Measurements from ENCODE around the gene PRR14. TPM values are rescaled to one million over a fixed set of nuclear protein-coding genes. Genes with fewer than 3 reads are reported as not detected.

The PRR14 gene
- total and polyA plus RNA-seq, 2 of the 4 experiments (the other 2 are of a cell fraction), result 1.4 to 11.9 TPM

DNA sequence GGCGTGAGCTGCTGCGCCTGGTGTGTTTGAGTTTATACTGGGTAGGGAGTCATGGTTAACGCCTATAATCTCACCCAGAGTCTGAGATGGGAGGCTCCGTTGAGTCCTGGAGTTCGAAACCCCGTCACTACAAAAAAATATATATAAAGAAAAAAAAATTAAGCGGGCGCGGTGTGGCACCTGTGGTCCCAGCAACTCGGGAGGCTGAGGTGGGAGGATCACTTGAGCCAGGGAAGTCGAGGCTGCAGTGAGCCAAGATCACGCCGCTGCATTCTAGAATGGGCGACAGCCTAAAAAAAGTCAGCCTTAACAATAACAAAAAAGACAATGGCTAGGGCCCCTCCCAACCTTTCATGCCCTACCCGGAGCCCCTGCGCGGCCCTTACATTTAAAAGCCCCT lies 17.2 kb upstream of the PRR14 start:
- Histone ChIP-seq H3K18ac (ENCODE audit: low read depth, low read length) (no peak overlapping the region), H3K9me3 (ENCODE audit: control insufficient read depth, insufficient read depth, low read length) (no peaks in the 10 kb centered on the region), H3K79me1 (ENCODE audit: low read depth in 1 of 2, low read length in 2 of 2) (peaks cover 8 to 19% of the 10 kb centered on the region in 2 experiments; a peak in 3 of 4 replicates), H4K91ac (ENCODE audit: insufficient read depth, low read depth, low read length) (0 out of 2 replicates have a peak overlapping the region, but pooled peaks have one; percentile 54), H3K9me1 (ENCODE audit: insufficient read depth, low read length) (no peaks in the 10 kb centered on the region; the same call in 1 of the 2 replicates), H2AK5ac (ENCODE audit: low read depth, low read length) (peak overlapping the region; percentile 73; the same call in 1 of the 2 replicates), H3K9ac (ENCODE audit: low read depth, low read length) (peak overlapping the region; percentile 2; the same call in 1 of the 2 replicates), H4K5ac (ENCODE audit: low read depth, low read length) (peak overlapping the region; percentile 42), H3K4me1 (ENCODE audit: control insufficient read depth, insufficient read depth, low read length) (no peaks in the 10 kb centered on the region), H2AFZ (replicated peaks; ENCODE audit: low read length, poor library complexity) (peak overlapping the region; percentile 90), H3K27ac (ENCODE audit: insufficient read depth, low read length) (peak overlapping the region; percentile 3), H3K36me3 (ENCODE audit: control insufficient read depth, insufficient read depth, low read length) (no peaks in the 10 kb centered on the region), H4K8ac (ENCODE audit: low read depth in 2 of 2, low read length in 2 of 2) (peak overlapping the region; percentile 50 to 91), H2BK15ac (ENCODE audit: low read depth, low read length) (no peak overlapping the region; the same call in 2 of the 3 replicates), H3K4ac (ENCODE audit: low read depth, low read length) (peak overlapping the region; percentile 78), H2BK20ac (ENCODE audit: low read depth, low read length) (no peak overlapping the region), H2BK120ac (ENCODE audit: low read depth, low read length) (no peak overlapping the region), H2AK9ac (replicated peaks; ENCODE audit: low read depth, low read length, poor library complexity) (peak overlapping the region; percentile 85), H3K4me2 (ENCODE audit: low read depth, low read length) (peak overlapping the region; percentile 41), H3K56ac (ENCODE audit: extremely low read depth, insufficient read depth, low read length) (peak overlapping the region; percentile 14; the same call in 1 of the 2 replicates), H4K20me1 (ENCODE audit: insufficient read depth, low read length) (no peaks in the 10 kb centered on the region), H2BK5ac (ENCODE audit: low read depth, low read length, poor library complexity, severe bottlenecking) (peak overlapping the region; percentile 63), H3K14ac (replicated peaks; ENCODE audit: low read depth, low read length) (peak overlapping the region; percentile 75), H3K23ac (ENCODE audit: low read depth, low read length) (no peak overlapping the region), H3K4me3 (ENCODE audit: insufficient read depth, low read depth, low read length) (peak overlapping the region; percentile 88), H3K27me3 (ENCODE audit: control insufficient read depth, insufficient read depth, low read length) (no peaks in the 10 kb centered on the region)
- ChIA-PET CTCF (interaction anchor here (1.0 kb wide), 1 partner anchor 17 kb away, joined by 3 read pairs; the partner anchor contains the start of gene PRR14), POLR2A (ENCODE audit: unreplicated experiment) (no interaction called here)
- BruUV-seq (replicated peaks), result no TSS peak
- dilution Hi-C loops (cut with HindIII; ENCODE audit: low sequenced_read_pairs, unreplicated experiment), result no loop called here
- DNase-seq, result no peak
- TF ChIP-seq CEBPB (IDR thresholded peaks at IDR 0.05; ENCODE audit: low read depth, low read length) (no peak), CHD1 (IDR thresholded peaks at IDR 0.05; ENCODE audit: low read depth, low read length) (no peak), POLR2A (IDR thresholded peaks at IDR 0.05; ENCODE audit: low read depth, low read length) (no peak), RCOR1 (IDR thresholded peaks at IDR 0.05; ENCODE audit: insufficient replicate concordance, low read length) (no peak), NFE2L2 (IDR thresholded peaks at IDR 0.05; ENCODE audit: low read depth, low read length) (no peak), RFX5 (IDR thresholded peaks at IDR 0.05; ENCODE audit: low read depth, low read length) (no peak), SMC3 (IDR thresholded peaks at IDR 0.05; ENCODE audit: low read depth, low read length) (no peak), RAD21 (IDR thresholded peaks at IDR 0.05; ENCODE audit: low read length) (no peak), FOS (IDR thresholded peaks at IDR 0.05; ENCODE audit: low read depth, low read length) (no peak), MAZ (IDR thresholded peaks at IDR 0.05; ENCODE audit: borderline replicate concordance, low read depth, low read length) (no peak), MAFK (IDR thresholded peaks at IDR 0.05; ENCODE audit: low read depth, low read length) (no peak), MXI1 (IDR thresholded peaks at IDR 0.05; ENCODE audit: borderline replicate concordance, low read depth, low read length) (no peak), BHLHE40 (IDR thresholded peaks at IDR 0.05; ENCODE audit: low read depth, low read length) (no peak)
- TF ChIP-seq, protein P1, sequence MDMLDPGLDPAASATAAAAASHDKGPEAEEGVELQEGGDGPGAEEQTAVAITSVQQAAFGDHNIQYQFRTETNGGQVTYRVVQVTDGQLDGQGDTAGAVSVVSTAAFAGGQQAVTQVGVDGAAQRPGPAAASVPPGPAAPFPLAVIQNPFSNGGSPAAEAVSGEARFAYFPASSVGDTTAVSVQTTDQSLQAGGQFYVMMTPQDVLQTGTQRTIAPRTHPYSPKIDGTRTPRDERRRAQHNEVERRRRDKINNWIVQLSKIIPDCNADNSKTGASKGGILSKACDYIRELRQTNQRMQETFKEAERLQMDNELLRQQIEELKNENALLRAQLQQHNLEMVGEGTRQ (IDR thresholded peaks at IDR 0.05; ENCODE audit: low read depth, low read length), result no peak
- TF ChIP-seq, protein P2, sequence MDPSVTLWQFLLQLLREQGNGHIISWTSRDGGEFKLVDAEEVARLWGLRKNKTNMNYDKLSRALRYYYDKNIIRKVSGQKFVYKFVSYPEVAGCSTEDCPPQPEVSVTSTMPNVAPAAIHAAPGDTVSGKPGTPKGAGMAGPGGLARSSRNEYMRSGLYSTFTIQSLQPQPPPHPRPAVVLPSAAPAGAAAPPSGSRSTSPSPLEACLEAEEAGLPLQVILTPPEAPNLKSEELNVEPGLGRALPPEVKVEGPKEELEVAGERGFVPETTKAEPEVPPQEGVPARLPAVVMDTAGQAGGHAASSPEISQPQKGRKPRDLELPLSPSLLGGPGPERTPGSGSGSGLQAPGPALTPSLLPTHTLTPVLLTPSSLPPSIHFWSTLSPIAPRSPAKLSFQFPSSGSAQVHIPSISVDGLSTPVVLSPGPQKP (IDR thresholded peaks at IDR 0.05; ENCODE audit: borderline replicate concordance, low read depth, low read length), result no peak
- TF ChIP-seq, protein P3, sequence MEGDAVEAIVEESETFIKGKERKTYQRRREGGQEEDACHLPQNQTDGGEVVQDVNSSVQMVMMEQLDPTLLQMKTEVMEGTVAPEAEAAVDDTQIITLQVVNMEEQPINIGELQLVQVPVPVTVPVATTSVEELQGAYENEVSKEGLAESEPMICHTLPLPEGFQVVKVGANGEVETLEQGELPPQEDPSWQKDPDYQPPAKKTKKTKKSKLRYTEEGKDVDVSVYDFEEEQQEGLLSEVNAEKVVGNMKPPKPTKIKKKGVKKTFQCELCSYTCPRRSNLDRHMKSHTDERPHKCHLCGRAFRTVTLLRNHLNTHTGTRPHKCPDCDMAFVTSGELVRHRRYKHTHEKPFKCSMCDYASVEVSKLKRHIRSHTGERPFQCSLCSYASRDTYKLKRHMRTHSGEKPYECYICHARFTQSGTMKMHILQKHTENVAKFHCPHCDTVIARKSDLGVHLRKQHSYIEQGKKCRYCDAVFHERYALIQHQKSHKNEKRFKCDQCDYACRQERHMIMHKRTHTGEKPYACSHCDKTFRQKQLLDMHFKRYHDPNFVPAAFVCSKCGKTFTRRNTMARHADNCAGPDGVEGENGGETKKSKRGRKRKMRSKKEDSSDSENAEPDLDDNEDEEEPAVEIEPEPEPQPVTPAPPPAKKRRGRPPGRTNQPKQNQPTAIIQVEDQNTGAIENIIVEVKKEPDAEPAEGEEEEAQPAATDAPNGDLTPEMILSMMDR (conservative IDR thresholded peaks at IDR 0.05; ENCODE audit: low read depth, low read length), result no peak
- in situ Hi-C loops (cut with MboI; ENCODE audit: low sequenced_read_pairs), result loop anchor here (5.0 kb wide), 1 partner anchor 186 kb away; the partner anchor contains the start of gene SEPHS2
- WGBS, 2 experiments (ENCODE audit: extremely low coverage in 2 of 2, insufficient read length in 1 of 2), result no CpG with 5 or more reads among the region's 17 CpGs
- ATAC-seq (ENCODE audit: low read depth), result no peak
- intact Hi-C loops (cut with micrococcal nuclease), result no loop called here
